ENCODE measurements around the gene CTTNBP2NL.
"Not testable (repeated sequence)": the region's sequence is repeated elsewhere in the genome, so short reads cannot be mapped to it uniquely, and the experiment has no call there.

Gene CTTNBP2NL

DNA sequence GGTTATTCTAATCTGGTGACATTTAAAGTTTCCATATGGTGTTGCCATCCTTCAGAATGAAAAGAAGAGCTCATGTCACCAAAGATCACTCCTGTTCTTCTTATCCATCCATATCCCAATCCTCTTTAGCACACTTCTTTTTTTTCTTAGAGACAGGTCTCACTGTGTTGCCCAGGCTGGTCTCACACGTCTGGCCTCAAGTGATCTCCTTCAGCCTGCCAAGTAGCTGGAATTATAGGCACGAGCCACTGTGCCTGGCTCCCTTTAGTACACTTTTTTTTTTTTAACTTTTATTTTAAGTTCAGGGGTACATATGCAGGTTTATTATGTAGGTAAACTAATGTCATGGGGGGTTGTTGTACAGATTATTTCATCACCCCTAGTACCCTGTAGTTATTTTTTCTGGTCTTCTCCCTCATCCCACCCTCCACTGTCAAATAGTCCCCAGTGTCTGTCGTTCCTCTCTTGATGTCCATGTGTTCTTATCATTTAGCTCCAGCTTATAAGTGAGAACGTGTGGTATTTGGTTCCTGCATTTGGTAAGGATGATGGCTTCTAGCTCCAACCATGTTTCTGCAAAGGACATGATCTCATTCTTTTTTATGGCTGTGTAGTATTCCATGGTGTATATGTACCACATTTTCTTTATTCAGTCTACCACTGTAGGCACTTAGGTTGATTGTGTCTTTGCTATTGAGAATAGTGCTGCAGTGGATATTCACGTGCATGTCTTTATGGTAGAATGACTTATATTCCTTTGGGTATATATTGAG lies 40.6 kb downstream of the CTTNBP2NL start:
- Histone ChIP-seq H3K79me2 (ENCODE audit: insufficient read depth, low read depth) (no peaks in the 10 kb centered on the region), H3K9ac (no peak overlapping the region), H3K36me3 (ENCODE audit: insufficient read depth) (no peaks in the 10 kb centered on the region), H3K4me1 (ENCODE audit: low read depth, poor library complexity, severe bottlenecking) (no peaks in the 10 kb centered on the region), H4K20me1 (ENCODE audit: insufficient read depth) (no peaks in the 10 kb centered on the region), H3K27ac (no peak overlapping the region), H3K27me3 (ENCODE audit: insufficient read depth, low read depth) (no peaks in the 10 kb centered on the region), H2AFZ (ENCODE audit: low read depth) (no peak overlapping the region), H3K4me2 (no peak overlapping the region), H3K4me3 (IDR thresholded peaks at IDR 0.05; ENCODE audit: insufficient read depth, low read depth, low read length) (no peak overlapping the region)
- no peak for TF ChIP-seq CTCF (conservative IDR thresholded peaks at IDR 0.05; ENCODE audit: low read depth, low read length)

DNA sequence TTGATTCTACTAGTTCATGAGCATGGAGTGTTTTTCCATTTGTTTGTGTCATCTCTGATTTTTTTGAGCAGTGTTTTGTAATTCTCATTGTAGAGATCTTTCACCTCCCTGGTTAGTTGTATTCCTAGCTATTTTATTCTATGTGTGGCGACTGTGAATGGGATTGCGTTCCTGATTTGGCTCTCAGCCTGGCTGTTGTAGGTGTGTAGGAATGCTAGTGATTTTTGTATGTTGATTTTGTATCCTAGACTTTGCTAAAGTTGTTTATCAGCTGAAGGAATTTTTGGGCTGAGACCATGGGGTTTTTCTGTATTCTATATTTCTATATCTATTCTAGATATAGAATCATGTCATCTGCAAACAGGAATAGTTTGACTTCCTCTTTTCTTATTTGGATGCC lies 42.1 kb downstream of the CTTNBP2NL start:
- not testable (repeated sequence) for H3K36me3 ChIP-seq (ENCODE audit: insufficient read depth); H3K9ac ChIP-seq; H2AFZ ChIP-seq (ENCODE audit: low read depth); H3K4me3 ChIP-seq (IDR thresholded peaks at IDR 0.05; ENCODE audit: insufficient read depth, low read depth, low read length); H3K27ac ChIP-seq; H3K4me1 ChIP-seq (ENCODE audit: low read depth, poor library complexity, severe bottlenecking); H3K79me2 ChIP-seq (ENCODE audit: insufficient read depth, low read depth); H3K4me2 ChIP-seq; H4K20me1 ChIP-seq (ENCODE audit: insufficient read depth); H3K27me3 ChIP-seq (ENCODE audit: insufficient read depth, low read depth)

DNA sequence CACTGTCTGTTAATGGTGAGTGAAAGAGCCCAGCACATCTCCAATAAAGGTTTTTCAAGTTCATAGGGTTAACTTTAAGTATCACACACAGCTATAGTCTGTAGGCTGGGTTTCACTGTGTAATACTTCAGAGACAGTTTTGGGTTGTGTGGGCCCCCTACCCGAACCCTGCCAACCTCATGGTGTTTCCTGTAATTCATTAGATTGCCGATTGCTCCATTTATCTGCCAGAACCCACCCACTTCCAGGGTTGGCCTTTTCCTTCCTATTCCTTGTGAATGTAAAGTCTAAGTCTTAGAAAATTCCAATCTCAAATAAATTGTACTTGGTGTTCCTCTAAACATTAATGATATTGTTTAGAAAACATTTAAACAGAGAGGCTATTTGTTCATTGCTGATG lies 43.6 kb downstream of the CTTNBP2NL start:
- no peak for TF ChIP-seq CTCF (conservative IDR thresholded peaks at IDR 0.05; ENCODE audit: low read depth, low read length)
- Histone ChIP-seq H3K36me3 (ENCODE audit: insufficient read depth) (no peaks in the 10 kb centered on the region), H3K27me3 (ENCODE audit: insufficient read depth, low read depth) (no peaks in the 10 kb centered on the region), H3K4me1 (ENCODE audit: low read depth, poor library complexity, severe bottlenecking) (no peaks in the 10 kb centered on the region), H3K27ac (no peak overlapping the region), H3K4me2 (no peak overlapping the region), H3K79me2 (ENCODE audit: insufficient read depth, low read depth) (no peaks in the 10 kb centered on the region), H3K9ac (no peak overlapping the region), H4K20me1 (ENCODE audit: insufficient read depth) (no peaks in the 10 kb centered on the region), H3K4me3 (IDR thresholded peaks at IDR 0.05; ENCODE audit: insufficient read depth, low read depth, low read length) (no peak overlapping the region), H2AFZ (ENCODE audit: low read depth) (no peak overlapping the region)

GRCh38 chr1:112440574-112440973 lies 44.6 kb downstream of the CTTNBP2NL start:
- Histone ChIP-seq H4K20me1 (ENCODE audit: insufficient read depth) (no peaks in the 10 kb centered on the region), H3K4me3 (IDR thresholded peaks at IDR 0.05; ENCODE audit: insufficient read depth, low read depth, low read length) (no peak overlapping the region), H3K4me2 (no peak overlapping the region), H3K27ac (no peak overlapping the region), H3K4me1 (ENCODE audit: low read depth, poor library complexity, severe bottlenecking) (no peaks in the 10 kb centered on the region), H3K9ac (no peak overlapping the region), H3K79me2 (ENCODE audit: insufficient read depth, low read depth) (no peaks in the 10 kb centered on the region), H2AFZ (ENCODE audit: low read depth) (no peak overlapping the region), H3K27me3 (ENCODE audit: insufficient read depth, low read depth) (no peaks in the 10 kb centered on the region), H3K36me3 (ENCODE audit: insufficient read depth) (no peaks in the 10 kb centered on the region)
- TF ChIP-seq CTCF (conservative IDR thresholded peaks at IDR 0.05; ENCODE audit: low read depth, low read length): no peak

GRCh38 chr1:112444269-112444668 lies 48.3 kb downstream of the CTTNBP2NL start:
- no peak overlapping the region for H2AFZ ChIP-seq (ENCODE audit: low read depth)
- no peak overlapping the region for H3K9ac ChIP-seq
- H3K4me1 ChIP-seq (ENCODE audit: low read depth, poor library complexity, severe bottlenecking): no peaks in the 10 kb centered on the region
- no peak overlapping the region for H3K4me3 ChIP-seq (IDR thresholded peaks at IDR 0.05; ENCODE audit: insufficient read depth, low read depth, low read length)
- no peaks in the 10 kb centered on the region for H3K79me2 ChIP-seq (ENCODE audit: insufficient read depth, low read depth)
- no peaks in the 10 kb centered on the region for H3K27me3 ChIP-seq (ENCODE audit: insufficient read depth, low read depth)
- H3K27ac ChIP-seq: no peak overlapping the region
- H4K20me1 ChIP-seq (ENCODE audit: insufficient read depth): no peaks in the 10 kb centered on the region
- H3K4me2 ChIP-seq: no peak overlapping the region
- TF ChIP-seq CTCF (conservative IDR thresholded peaks at IDR 0.05; ENCODE audit: low read depth, low read length): no peak
- no peaks in the 10 kb centered on the region for H3K36me3 ChIP-seq (ENCODE audit: insufficient read depth)
